HEK293T (cell line): Measurements from ENCODE around the gene MORN3.

Source experiments
- CTCF ChIA-PET: fragments of 350-600 bp; formaldehyde crosslinking; extraction: SDS; loops from one replicate; lab custom pipeline; 2021; ENCODE audit warnings: antibody characterized with exemption, inconsistent platforms; lab: Yijun Ruan, JAX
- POLR2A ChIA-PET: fragments of 350-600 bp; formaldehyde crosslinking; extraction: SDS; loops from one replicate; lab custom pipeline; 2020; ENCODE audit warnings: antibody characterized with exemption, inconsistent platforms; lab: Yijun Ruan, JAX
- DNase-seq: peaks from one replicate; pipeline ENCODE4 v3.0.0; 2012; ENCODE audit warnings: mixed read lengths; ENCODE audit errors: extremely low spot score
- ARNT ChIP-seq: fragments of 450-650 bp; IDR thresholded peaks from 2 replicates; pipeline ENCODE4 v1.6.1; 2017; ENCODE audit warnings: mild to moderate bottlenecking
- BHLHE40 ChIP-seq: fragments of 450-650 bp; IDR thresholded peaks from 2 replicates; pipeline ENCODE4 v1.6.1; 2016; ENCODE audit warnings: mild to moderate bottlenecking, moderate library complexity, borderline replicate concordance
- CTBP1 ChIP-seq: fragments of 450-650 bp; IDR thresholded peaks from 2 replicates; pipeline ENCODE4 v1.6.1; 2016; ENCODE audit warnings: borderline replicate concordance
- ELF4 ChIP-seq: fragments of 450-650 bp; IDR thresholded peaks from 2 replicates; pipeline ENCODE4 v1.6.1; 2017; ENCODE audit warnings: antibody characterized with exemption
- FOXA1 ChIP-seq: fragments of 450-650 bp; IDR thresholded peaks from 2 replicates; pipeline ENCODE4 v1.6.1; 2016; ENCODE audit warnings: mild to moderate bottlenecking
- FOXK2 ChIP-seq: fragments of 450-650 bp; IDR thresholded peaks from 2 replicates; pipeline ENCODE4 v1.6.1; 2016; ENCODE audit warnings: mild to moderate bottlenecking
- FOXM1 ChIP-seq: fragments of 450-650 bp; IDR thresholded peaks from 2 replicates; pipeline ENCODE4 v1.6.1; 2017; ENCODE audit warnings: mild to moderate bottlenecking, borderline replicate concordance
- HDGF ChIP-seq: fragments of 450-650 bp; IDR thresholded peaks from 2 replicates; pipeline ENCODE4 v1.6.1; 2017; ENCODE audit warnings: antibody characterized with exemption, borderline replicate concordance
- L3MBTL2 ChIP-seq: fragments of 450-650 bp; conservative IDR thresholded peaks from 2 replicates; pipeline ENCODE4 v1.6.1; 2016; ENCODE audit warnings: mild to moderate bottlenecking
- LEF1 ChIP-seq: fragments of 450-650 bp; IDR thresholded peaks from 2 replicates; pipeline ENCODE4 v1.6.1; 2017; ENCODE audit warnings: mild to moderate bottlenecking, borderline replicate concordance
- NFRKB ChIP-seq: fragments of 450-650 bp; IDR thresholded peaks from 2 replicates; pipeline ENCODE4 v1.6.1; 2016; ENCODE audit warnings: mild to moderate bottlenecking, moderate library complexity
- PKNOX1 ChIP-seq: fragments of 450-650 bp; IDR thresholded peaks from 2 replicates; pipeline ENCODE4 v1.6.1; 2016
- SP1 ChIP-seq: fragments of 450-650 bp; IDR thresholded peaks from 2 replicates; pipeline ENCODE4 v1.6.1; 2017
- SUZ12 ChIP-seq: fragments of 450-650 bp; IDR thresholded peaks from 2 replicates; pipeline ENCODE4 v1.6.1; 2016; ENCODE audit warnings: mild to moderate bottlenecking
- TARDBP ChIP-seq: fragments of 450-650 bp; IDR thresholded peaks from 2 replicates; pipeline ENCODE4 v1.6.1; 2016
- ZNF384 ChIP-seq: fragments of 450-650 bp; IDR thresholded peaks from 2 replicates; pipeline ENCODE4 v1.6.1; 2016

Gene MORN3

GRCh38 chr12:121611306-121611705, 58.1 kb downstream of the MORN3 start:
- peak; percentile 64 for DNase-seq
- CTCF ChIA-PET = no interaction called here
- TF ChIP-seq ZNF384 = no peak
- POLR2A ChIA-PET = no interaction called here

GRCh38 chr12:121610239-121611149, 59.0 kb downstream of the MORN3 start:
- CTCF ChIA-PET = interaction anchor here (0.7 kb wide), 1 partner anchor 58 kb away, joined by 3 read pairs; no protein-coding TSS in a partner anchor
- POLR2A ChIA-PET = no interaction called here
- no peak for TF ChIP-seq CTBP1
- TF ChIP-seq LEF1 = no peak
- no peak for TF ChIP-seq ELF4
- no peak for TF ChIP-seq ARNT
- no peak for TF ChIP-seq L3MBTL2
- TF ChIP-seq BHLHE40 = no peak
- TF ChIP-seq FOXA1 = no peak
- no peak for TF ChIP-seq SP1
- TF ChIP-seq FOXM1 = no peak
- TF ChIP-seq HDGF = no peak
- no peak for TF ChIP-seq TARDBP
- TF ChIP-seq FOXK2 = no peak
- TF ChIP-seq SUZ12 = no peak
- no peak for TF ChIP-seq PKNOX1
- peak; percentile 19 for DNase-seq

- ChIA-PET POLR2A (no interaction called here), CTCF (no interaction called here)
- no peak for DNase-seq
Observed at GRCh38 chr12:121608301-121608700, 61.2 kb downstream of the MORN3 start.

GRCh38 chr12:121603581-121603980, 65.9 kb downstream of the MORN3 start:
- no peak for DNase-seq
- TF ChIP-seq FOXM1 (no peak), CTBP1 (no peak), FOXA1 (no peak), L3MBTL2 (no peak), NFRKB (no peak), LEF1 (no peak), FOXK2 (no peak), HDGF (no peak), ZNF384 (no peak), TARDBP (no peak), ELF4 (no peak), BHLHE40 (no peak), PKNOX1 (no peak), SUZ12 (no peak), ARNT (no peak), SP1 (no peak)
- ChIA-PET CTCF (no interaction called here), POLR2A (no interaction called here)

More at GRCh38 chr12:121608301-121608700, 61.2 kb downstream of the MORN3 start:
- TF ChIP-seq FOXK2 (no peak), NFRKB (no peak)

GRCh38 chr12:121602766-121603165, 66.7 kb downstream of the MORN3 start:
- ChIA-PET POLR2A (no interaction called here), CTCF (interaction anchor here (0.9 kb wide), 1 partner anchor 21 kb away, joined by 3 read pairs; no protein-coding TSS in a partner anchor)
- no peak for DNase-seq
- TF ChIP-seq ZNF384 (no peak), PKNOX1 (no peak), HDGF (no peak), FOXM1 (no peak), CTBP1 (no peak), L3MBTL2 (no peak), FOXA1 (no peak), SP1 (no peak), LEF1 (no peak), NFRKB (no peak), ELF4 (no peak), ARNT (no peak), FOXK2 (no peak)

GRCh38 chr12:121600702-121601336, 68.6 kb downstream of the MORN3 start:
- no peak for TF ChIP-seq ZNF384
- no peak for TF ChIP-seq CTBP1
- no peak for TF ChIP-seq FOXM1
- TF ChIP-seq BHLHE40 = no peak
- TF ChIP-seq L3MBTL2 = no peak
- no peak for TF ChIP-seq PKNOX1
- TF ChIP-seq TARDBP = no peak
- no peak for TF ChIP-seq ELF4
- no peak for TF ChIP-seq SUZ12
- ChIA-PET CTCF (no interaction called here), POLR2A (no interaction called here)
- DNase-seq = peak; percentile 2
